Endometrial microvascular endothelial cells (primary cell): Measurements from ENCODE around the gene PPP2R3A. TPM values are rescaled to one million over a fixed set of nuclear protein-coding genes. Genes with fewer than 3 reads are reported as not detected.

ENCODE experiments used
- total RNA-seq: library from RNA; depleted of rRNA; stranded (reverse); fragments of >200 nt; gene quantifications from one replicate; pipeline ENCODE4 v1.2.3, GENCODE V29; 2015; ENCODE audit errors: inconsistent ontology term

Gene PPP2R3A
- total RNA-seq, 1 donor from 2014 or later = 14.1 TPM

Other genes starting within 250 kb of the PPP2R3A start
- gene MSL2, start 230.6 kb downstream of the PPP2R3A start, total RNA-seq = 26.5 TPM